ENCODE results near the gene CFAP45. TPM values are rescaled to one million over a fixed set of nuclear protein-coding genes. Genes with fewer than 3 reads are reported as not detected.

The CFAP45 gene
- total RNA-seq, 1 donor from 2014 or later: 2.8 TPM

GRCh38 chr1:159861218-159861617 is 38.7 kb downstream of the CFAP45 start:
- Mint-ChIP-seq H3K27me3 (peaks cover 32% of the 10 kb centered on the region), H3K36me3 (no peaks in the 10 kb centered on the region)

GRCh38 chr1:159860456-159860855 is 39.5 kb downstream of the CFAP45 start:
- Mint-ChIP-seq H3K27ac (no peak overlapping the region), H3K4me3 (no peak overlapping the region), H3K36me3 (no peaks in the 10 kb centered on the region), H3K9me3 (no peaks in the 10 kb centered on the region), H3K27me3 (peaks cover 31% of the 10 kb centered on the region), H3K4me1 (ENCODE audit: unreplicated experiment) (no peaks in the 10 kb centered on the region)
- TF ChIP-seq CTCF (conservative IDR thresholded peaks at IDR 0.05): no peak
- no peak for DNase-seq (ENCODE audit: extremely low spot score, unreplicated experiment)

More at GRCh38 chr1:159861218-159861617, 38.7 kb downstream of the CFAP45 start:
- no peaks in the 10 kb centered on the region for H3K9me3 Mint-ChIP-seq
- TF ChIP-seq CTCF (conservative IDR thresholded peaks at IDR 0.05): no peak
- H3K4me3 Mint-ChIP-seq: no peak overlapping the region
- no peaks in the 10 kb centered on the region for H3K4me1 Mint-ChIP-seq (ENCODE audit: unreplicated experiment)
- DNase-seq (ENCODE audit: extremely low spot score, unreplicated experiment): no peak
- H3K27ac Mint-ChIP-seq: no peak overlapping the region

GRCh38 chr1:159859767-159860322 is 40.1 kb downstream of the CFAP45 start:
- H3K4me1 Mint-ChIP-seq (ENCODE audit: unreplicated experiment): no peaks in the 10 kb centered on the region
- H3K4me3 Mint-ChIP-seq: no peak overlapping the region
- H3K9me3 Mint-ChIP-seq: no peaks in the 10 kb centered on the region
- no peak for DNase-seq (ENCODE audit: extremely low spot score, unreplicated experiment)
- H3K36me3 Mint-ChIP-seq: no peaks in the 10 kb centered on the region
- TF ChIP-seq CTCF (conservative IDR thresholded peaks at IDR 0.05): no peak
- H3K27me3 Mint-ChIP-seq: peaks cover 35% of the 10 kb centered on the region
- no peak overlapping the region for H3K27ac Mint-ChIP-seq

- no peak for DNase-seq (ENCODE audit: extremely low spot score, unreplicated experiment)
- H3K27me3 Mint-ChIP-seq: peaks cover 39% of the 10 kb centered on the region
- H3K4me1 Mint-ChIP-seq (ENCODE audit: unreplicated experiment): peaks cover 7% of the 10 kb centered on the region
- no peak overlapping the region for H3K4me3 Mint-ChIP-seq
- TF ChIP-seq CTCF (conservative IDR thresholded peaks at IDR 0.05): no peak
- H3K36me3 Mint-ChIP-seq: no peaks in the 10 kb centered on the region
- no peaks in the 10 kb centered on the region for H3K9me3 Mint-ChIP-seq
- no peak overlapping the region for H3K27ac Mint-ChIP-seq
Measured at GRCh38 chr1:159857889-159858288, 42.1 kb downstream of the CFAP45 start.

GRCh38 chr1:159856576-159856975 is 43.4 kb downstream of the CFAP45 start:
- TF ChIP-seq CTCF (conservative IDR thresholded peaks at IDR 0.05): no peak
- no peaks in the 10 kb centered on the region for H3K9me3 Mint-ChIP-seq
- peaks cover 47% of the 10 kb centered on the region for H3K27me3 Mint-ChIP-seq
- no peak overlapping the region for H3K27ac Mint-ChIP-seq
- DNase-seq (ENCODE audit: extremely low spot score, unreplicated experiment): no peak
- peak overlapping the region; percentile 83 for H3K4me3 Mint-ChIP-seq
- H3K36me3 Mint-ChIP-seq: no peaks in the 10 kb centered on the region
- peaks cover 7% of the 10 kb centered on the region for H3K4me1 Mint-ChIP-seq (ENCODE audit: unreplicated experiment)

GRCh38 chr1:159855709-159856108 is 44.3 kb downstream of the CFAP45 start:
- no peak for DNase-seq (ENCODE audit: extremely low spot score, unreplicated experiment)
- H3K9me3 Mint-ChIP-seq: no peaks in the 10 kb centered on the region
- H3K4me1 Mint-ChIP-seq (ENCODE audit: unreplicated experiment): peaks cover 7% of the 10 kb centered on the region
- no peaks in the 10 kb centered on the region for H3K36me3 Mint-ChIP-seq
- TF ChIP-seq CTCF (conservative IDR thresholded peaks at IDR 0.05): no peak
- H3K27me3 Mint-ChIP-seq: peaks cover 52% of the 10 kb centered on the region
- H3K27ac Mint-ChIP-seq: no peak overlapping the region
- peak overlapping the region; percentile 84 for H3K4me3 Mint-ChIP-seq
